Type B pancreatic cell (in vitro differentiated cells): ENCODE results near the gene ALDH1B1. TPM values are rescaled to one million over a fixed set of nuclear protein-coding genes. Genes with fewer than 3 reads are reported as not detected.
A peak's percentile ranks its signal among the peaks of the same experiment; 100 is the strongest.

Experiments used
- DNase-seq: peaks from one replicate; pipeline ENCODE4 v3.0.0; 2021; ENCODE audit warnings: mixed read lengths; ENCODE audit not compliant: unreplicated experiment; ENCODE audit errors: extremely low spot score
- H3K27ac Mint-ChIP-seq: 2 replicates; pipeline ENCODE4 v1.8.0; 2021; ENCODE audit warnings: mild to moderate bottlenecking, mixed read lengths
- H3K27me3 Mint-ChIP-seq: 2 replicates; pipeline ENCODE4 v1.8.0; 2021; ENCODE audit warnings: mixed read lengths
- H3K36me3 Mint-ChIP-seq: 2 replicates; pipeline ENCODE4 v1.8.0; 2021; ENCODE audit warnings: mixed read lengths
- H3K4me1 Mint-ChIP-seq: one replicate; pipeline ENCODE4 v1.8.0; 2021; ENCODE audit warnings: mixed read lengths; ENCODE audit not compliant: unreplicated experiment
- H3K4me3 Mint-ChIP-seq: 2 replicates; pipeline ENCODE4 v1.8.0; 2021; ENCODE audit warnings: mild to moderate bottlenecking, mixed read lengths
- H3K9me3 Mint-ChIP-seq: 2 replicates; pipeline ENCODE4 v1.8.0; 2021; ENCODE audit warnings: mixed read lengths
- total RNA-seq: library from RNA; stranded (reverse); gene quantifications from 2 replicates; pipeline ENCODE4 v1.2.1, GENCODE V29; 2021; ENCODE audit warnings: low replicate concordance
- TF ChIP-seq, protein P1 (sequence below): fragments of 200-600 bp; sonication (generic); conservative IDR thresholded peaks from 2 replicates; pipeline ENCODE4 v1.5.0; 2021; ENCODE audit warnings: antibody characterized with exemption, mild to moderate bottlenecking

The ALDH1B1 gene
- total RNA-seq, 1 donor from 2014 or later, result 29.1 TPM

GRCh38 chr9:38363589-38363925, 28.9 kb upstream of the ALDH1B1 start:
- no peak for DNase-seq
- no peaks in the 10 kb centered on the region for H3K9me3 Mint-ChIP-seq
- TF ChIP-seq, protein P1, sequence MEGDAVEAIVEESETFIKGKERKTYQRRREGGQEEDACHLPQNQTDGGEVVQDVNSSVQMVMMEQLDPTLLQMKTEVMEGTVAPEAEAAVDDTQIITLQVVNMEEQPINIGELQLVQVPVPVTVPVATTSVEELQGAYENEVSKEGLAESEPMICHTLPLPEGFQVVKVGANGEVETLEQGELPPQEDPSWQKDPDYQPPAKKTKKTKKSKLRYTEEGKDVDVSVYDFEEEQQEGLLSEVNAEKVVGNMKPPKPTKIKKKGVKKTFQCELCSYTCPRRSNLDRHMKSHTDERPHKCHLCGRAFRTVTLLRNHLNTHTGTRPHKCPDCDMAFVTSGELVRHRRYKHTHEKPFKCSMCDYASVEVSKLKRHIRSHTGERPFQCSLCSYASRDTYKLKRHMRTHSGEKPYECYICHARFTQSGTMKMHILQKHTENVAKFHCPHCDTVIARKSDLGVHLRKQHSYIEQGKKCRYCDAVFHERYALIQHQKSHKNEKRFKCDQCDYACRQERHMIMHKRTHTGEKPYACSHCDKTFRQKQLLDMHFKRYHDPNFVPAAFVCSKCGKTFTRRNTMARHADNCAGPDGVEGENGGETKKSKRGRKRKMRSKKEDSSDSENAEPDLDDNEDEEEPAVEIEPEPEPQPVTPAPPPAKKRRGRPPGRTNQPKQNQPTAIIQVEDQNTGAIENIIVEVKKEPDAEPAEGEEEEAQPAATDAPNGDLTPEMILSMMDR, result no peak
- peaks cover 12% of the 10 kb centered on the region for H3K27me3 Mint-ChIP-seq
- H3K4me3 Mint-ChIP-seq, result no peak overlapping the region
- H3K4me1 Mint-ChIP-seq, result peaks cover 25% of the 10 kb centered on the region
- H3K36me3 Mint-ChIP-seq, result no peaks in the 10 kb centered on the region
- H3K27ac Mint-ChIP-seq, result no peak overlapping the region

DNA sequence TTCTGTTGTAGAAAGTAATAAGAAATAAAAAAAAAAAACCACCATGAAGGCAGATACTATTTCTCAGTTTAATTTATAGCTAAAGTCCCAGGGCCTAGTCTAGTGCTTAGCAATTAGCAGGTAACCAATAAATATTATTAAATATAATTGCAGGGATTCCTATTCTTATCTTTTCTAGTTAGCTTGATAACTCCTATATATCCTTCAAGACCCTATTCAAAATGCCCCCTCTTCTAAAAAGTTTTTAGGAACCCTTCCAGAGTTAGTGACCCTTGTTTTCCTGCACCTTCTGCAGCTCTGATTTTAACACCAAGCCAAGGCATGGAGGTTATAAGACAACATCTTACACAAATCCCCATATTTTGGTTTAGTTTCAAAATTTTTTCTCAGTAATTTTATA, 24.6 kb upstream of the ALDH1B1 start:
- no peaks in the 10 kb centered on the region for H3K36me3 Mint-ChIP-seq

GRCh38 chr9:38368731-38369130, 23.8 kb upstream of the ALDH1B1 start:
- Mint-ChIP-seq H3K36me3 (no peaks in the 10 kb centered on the region), H3K27me3 (peaks cover 17% of the 10 kb centered on the region), H3K9me3 (no peaks in the 10 kb centered on the region), H3K4me3 (no peak overlapping the region), H3K4me1 (no peaks in the 10 kb centered on the region), H3K27ac (no peak overlapping the region)
- TF ChIP-seq, protein P1, result no peak
- no peak for DNase-seq

More for the DNA sequence above, 24.6 kb upstream of the ALDH1B1 start:
- H3K4me3 Mint-ChIP-seq, result no peak overlapping the region
- no peaks in the 10 kb centered on the region for H3K9me3 Mint-ChIP-seq
- DNase-seq, result no peak
- TF ChIP-seq, protein P1, result no peak
- H3K4me1 Mint-ChIP-seq, result peaks cover 4% of the 10 kb centered on the region
- no peak overlapping the region for H3K27ac Mint-ChIP-seq
- H3K27me3 Mint-ChIP-seq, result peaks cover 21% of the 10 kb centered on the region

DNA sequence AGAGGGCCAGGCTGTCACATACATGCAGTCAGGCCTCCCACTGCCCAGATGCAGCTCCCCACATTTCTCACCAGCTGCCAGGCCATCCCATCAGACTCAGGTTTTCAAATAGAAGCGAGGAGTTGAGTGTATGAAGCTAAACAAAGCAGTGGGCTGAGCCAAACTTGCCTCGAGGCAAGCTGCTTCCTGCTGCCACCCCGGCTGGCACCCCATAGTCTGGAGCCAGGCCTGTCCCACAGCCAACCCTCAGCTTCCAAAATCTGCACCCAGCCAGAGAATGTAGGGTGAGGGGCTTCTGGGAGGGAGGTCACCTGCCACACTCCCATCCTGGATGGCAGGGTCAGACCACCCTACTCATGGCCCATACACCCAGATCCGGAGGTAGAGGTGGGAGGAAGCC, 22.3 kb upstream of the ALDH1B1 start:
- no peak overlapping the region for H3K4me3 Mint-ChIP-seq
- no peak for DNase-seq
- H3K4me1 Mint-ChIP-seq, result peaks cover 1% of the 10 kb centered on the region
- TF ChIP-seq, protein P1, result no peak
- no peaks in the 10 kb centered on the region for H3K9me3 Mint-ChIP-seq
- H3K36me3 Mint-ChIP-seq, result no peaks in the 10 kb centered on the region
- H3K27me3 Mint-ChIP-seq, result peaks cover 14% of the 10 kb centered on the region
- H3K27ac Mint-ChIP-seq, result no peak overlapping the region

GRCh38 chr9:38371495-38371894, 21.0 kb upstream of the ALDH1B1 start:
- Mint-ChIP-seq H3K27me3 (peaks cover 14% of the 10 kb centered on the region), H3K4me1 (peaks cover 13% of the 10 kb centered on the region), H3K4me3 (no peak overlapping the region), H3K9me3 (no peaks in the 10 kb centered on the region), H3K27ac (no peak overlapping the region), H3K36me3 (no peaks in the 10 kb centered on the region)
- DNase-seq, result no peak
- TF ChIP-seq, protein P1, result peak; percentile 39
